GM19239 (cell line): ENCODE data around the gene MIGA1.
"Not testable (repeated sequence)": the region's sequence is repeated elsewhere in the genome, so short reads cannot be mapped to it uniquely, and the experiment has no call there.

Source experiments
- DNase-seq: peaks from one replicate; pipeline ENCODE4 v3.0.0; 2011; ENCODE audit warnings: low spot score; ENCODE audit not compliant: insufficient read length
- FAIRE-seq: peaks from 2 replicates; lab custom pipeline; 2011; peaks lifted over from hg19 to GRCh38; lab: Jason Lieb, UNC

The MIGA1 gene

GRCh38 chr1:77779529-77780281 is at the start of gene MIGA1:
MIGA1 (plus strand) TSS chr1:77779649; CDS start chr1:77783253, 3,604 bp downstream.
- peak; percentile 100 for FAIRE-seq
- peak; percentile 69 for DNase-seq

GRCh38 chr1:77732090-77732489 is 47.4 kb upstream of the MIGA1 start:
- FAIRE-seq (no peak), DNase-seq (no peak)

- no peak for DNase-seq
- FAIRE-seq = peak; percentile 64
Observed at GRCh38 chr1:77739235-77739634, 40.2 kb upstream of the MIGA1 start.

GRCh38 chr1:77741316-77741715 is 38.1 kb upstream of the MIGA1 start:
- peak; percentile 64 for FAIRE-seq

GRCh38 chr1:77742011-77742555 is 37.4 kb upstream of the MIGA1 start:
- DNase-seq (no peak), FAIRE-seq (no peak)

More at GRCh38 chr1:77741316-77741715, 38.1 kb upstream of the MIGA1 start:
- no peak for DNase-seq

GRCh38 chr1:77744576-77744975 is 34.9 kb upstream of the MIGA1 start:
- FAIRE-seq = no peak
- DNase-seq = no peak

GRCh38 chr1:77749489-77749888 is 30.0 kb upstream of the MIGA1 start:
- FAIRE-seq, DNase-seq: not testable (repeated sequence)

- no peak for DNase-seq
- FAIRE-seq = peak; percentile 75
Observed at GRCh38 chr1:77756052-77756754, 23.2 kb upstream of the MIGA1 start.

- FAIRE-seq = no peak
Observed at GRCh38 chr1:77757066-77757584, 22.3 kb upstream of the MIGA1 start.

GRCh38 chr1:77757603-77758002 is 21.8 kb upstream of the MIGA1 start:
- no peak for FAIRE-seq

More at GRCh38 chr1:77757066-77757584, 22.3 kb upstream of the MIGA1 start:
- DNase-seq = no peak

GRCh38 chr1:77759071-77760028 is 20.1 kb upstream of the MIGA1 start, which contains the start of gene USP33:
USP33 (minus strand) TSS chr1:77759852; CDS start chr1:77741697, 18,155 bp downstream.
- DNase-seq (peak; percentile 65), FAIRE-seq (peak; percentile 93)

More at GRCh38 chr1:77757603-77758002, 21.8 kb upstream of the MIGA1 start:
- no peak for DNase-seq

GRCh38 chr1:77762072-77762476 is 17.4 kb upstream of the MIGA1 start:
- DNase-seq (no peak), FAIRE-seq (no peak)

- no peak for DNase-seq
- no peak for FAIRE-seq
Observed at GRCh38 chr1:77768006-77768405, 11.4 kb upstream of the MIGA1 start.

GRCh38 chr1:77776007-77776700 is 3.3 kb upstream of the MIGA1 start:
- DNase-seq = no peak
- FAIRE-seq = no peak

GRCh38 chr1:77781683-77782082 is 2.2 kb downstream of the MIGA1 start:
- no peak for DNase-seq
- FAIRE-seq = peak; percentile 70

GRCh38 chr1:77783141-77783540 is 3.7 kb downstream of the MIGA1 start:
- no peak for DNase-seq
- peak; percentile 39 for FAIRE-seq

GRCh38 chr1:77786093-77786741 is 6.8 kb downstream of the MIGA1 start:
- not testable (repeated sequence) for FAIRE-seq

GRCh38 chr1:77794550-77794949 is 15.1 kb downstream of the MIGA1 start:
- FAIRE-seq (no peak), DNase-seq (no peak)

More at GRCh38 chr1:77786093-77786741, 6.8 kb downstream of the MIGA1 start:
- not testable (repeated sequence) for DNase-seq
